RCC 7860 (cell line): ENCODE data around the gene ADNP.
A peak's percentile ranks its signal among the peaks of the same experiment; 100 is the strongest.

Experiments
- DNase-seq: peaks from one replicate; pipeline ENCODE4 v3.0.0-alpha.2; 2015; ENCODE audit warnings: low spot score
- FAIRE-seq: peaks from 2 replicates; lab custom pipeline; 2012; peaks lifted over from hg19 to GRCh38; lab: Jason Lieb, UNC

Gene ADNP

DNA sequence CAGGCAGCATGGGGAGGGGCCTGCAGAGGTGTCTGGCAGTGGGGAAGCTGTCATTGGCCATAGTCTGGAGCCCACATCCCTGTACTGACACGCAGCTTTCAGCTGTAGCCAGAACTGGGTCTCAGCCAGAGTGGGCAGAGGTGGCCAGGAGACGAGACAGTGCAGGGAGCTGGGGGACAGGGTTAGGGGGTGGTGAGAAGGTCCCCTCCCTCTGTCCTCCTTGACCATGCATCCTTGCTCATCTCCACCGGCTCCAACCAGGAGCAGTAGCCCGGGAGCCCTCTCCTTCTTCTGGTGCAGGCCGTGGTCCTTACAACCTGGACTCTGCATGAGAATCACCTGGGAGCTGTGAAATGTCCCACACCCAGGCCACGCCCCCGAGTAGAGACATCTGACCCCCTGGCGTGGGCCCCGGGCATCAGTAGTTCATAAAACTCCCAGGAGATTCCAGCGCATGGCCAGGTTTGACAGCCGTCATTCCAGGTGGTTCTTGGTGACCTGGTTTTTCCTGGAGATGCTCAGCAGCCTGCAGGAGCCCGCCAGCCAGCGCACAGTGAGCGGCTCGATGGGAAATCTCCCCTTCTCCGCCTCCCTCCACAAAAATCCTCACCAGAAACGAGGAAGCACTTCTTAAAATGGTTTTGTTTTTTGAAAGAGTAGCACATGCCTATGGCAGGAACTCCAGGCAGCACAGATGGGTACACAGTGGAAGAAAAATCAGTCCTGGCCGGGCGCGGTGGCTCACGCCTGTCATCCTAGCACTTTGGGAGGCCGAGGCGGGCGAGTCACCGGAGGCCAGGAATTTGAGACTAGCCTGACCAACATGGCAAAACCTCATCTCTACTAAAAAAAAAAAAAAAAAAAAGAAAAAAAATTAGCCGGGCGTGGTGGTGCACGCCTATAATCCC lies 56.2 kb downstream of the ADNP start:
- FAIRE-seq (no peak), DNase-seq (no peak)

DNA sequence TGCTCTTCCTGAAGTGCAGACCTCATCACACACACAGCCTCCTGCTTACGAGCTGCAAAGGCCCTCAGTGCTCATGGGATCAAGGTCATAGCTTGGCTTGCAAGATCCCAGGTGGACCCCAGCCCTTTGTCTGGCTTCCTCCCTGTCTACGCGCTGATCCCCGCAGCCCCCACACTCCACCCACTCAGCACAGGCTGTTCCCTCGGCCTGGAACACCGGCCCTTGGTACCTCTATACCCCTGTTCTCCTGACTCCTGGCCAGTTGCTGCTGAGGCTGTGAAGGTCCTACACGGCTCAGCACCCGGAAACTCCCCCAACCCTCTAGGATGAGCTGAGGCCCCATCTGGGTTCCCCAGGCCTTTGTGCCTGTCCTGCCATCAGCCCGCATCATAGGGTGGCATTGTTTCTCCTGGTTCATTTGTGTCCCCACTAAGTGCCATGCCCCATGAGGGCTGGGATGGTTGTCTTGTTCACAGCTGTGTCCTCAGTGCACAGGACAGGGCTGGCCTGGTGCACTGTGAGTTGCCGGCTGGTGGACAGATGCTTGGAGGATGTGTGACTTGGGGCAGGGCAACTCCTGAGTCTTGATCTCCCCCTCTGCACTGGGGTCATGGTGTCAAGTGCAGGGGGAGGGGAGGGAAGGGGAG lies 57.0 kb downstream of the ADNP start:
- FAIRE-seq (no peak), DNase-seq (no peak)

DNA sequence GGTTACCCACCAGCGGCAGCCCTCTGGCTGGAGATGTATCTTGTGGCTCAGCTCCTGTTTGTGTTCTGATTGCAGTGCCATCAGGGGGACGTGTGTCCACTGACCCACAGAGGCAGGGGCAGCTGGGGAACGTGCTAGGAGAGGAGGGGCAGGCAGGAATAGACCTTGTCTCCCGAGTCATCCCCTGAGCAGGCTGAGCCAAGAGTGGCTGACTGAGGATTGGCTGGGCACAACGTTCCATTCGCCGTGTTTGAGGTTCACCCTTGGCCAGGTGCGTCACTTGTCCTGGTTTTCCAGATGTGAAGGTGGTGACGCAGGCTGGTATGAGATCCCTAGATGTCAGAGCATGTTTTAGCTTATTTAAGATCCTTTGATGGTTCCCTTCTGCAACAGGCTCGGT lies 57.7 kb downstream of the ADNP start:
- FAIRE-seq: no peak

DNA sequence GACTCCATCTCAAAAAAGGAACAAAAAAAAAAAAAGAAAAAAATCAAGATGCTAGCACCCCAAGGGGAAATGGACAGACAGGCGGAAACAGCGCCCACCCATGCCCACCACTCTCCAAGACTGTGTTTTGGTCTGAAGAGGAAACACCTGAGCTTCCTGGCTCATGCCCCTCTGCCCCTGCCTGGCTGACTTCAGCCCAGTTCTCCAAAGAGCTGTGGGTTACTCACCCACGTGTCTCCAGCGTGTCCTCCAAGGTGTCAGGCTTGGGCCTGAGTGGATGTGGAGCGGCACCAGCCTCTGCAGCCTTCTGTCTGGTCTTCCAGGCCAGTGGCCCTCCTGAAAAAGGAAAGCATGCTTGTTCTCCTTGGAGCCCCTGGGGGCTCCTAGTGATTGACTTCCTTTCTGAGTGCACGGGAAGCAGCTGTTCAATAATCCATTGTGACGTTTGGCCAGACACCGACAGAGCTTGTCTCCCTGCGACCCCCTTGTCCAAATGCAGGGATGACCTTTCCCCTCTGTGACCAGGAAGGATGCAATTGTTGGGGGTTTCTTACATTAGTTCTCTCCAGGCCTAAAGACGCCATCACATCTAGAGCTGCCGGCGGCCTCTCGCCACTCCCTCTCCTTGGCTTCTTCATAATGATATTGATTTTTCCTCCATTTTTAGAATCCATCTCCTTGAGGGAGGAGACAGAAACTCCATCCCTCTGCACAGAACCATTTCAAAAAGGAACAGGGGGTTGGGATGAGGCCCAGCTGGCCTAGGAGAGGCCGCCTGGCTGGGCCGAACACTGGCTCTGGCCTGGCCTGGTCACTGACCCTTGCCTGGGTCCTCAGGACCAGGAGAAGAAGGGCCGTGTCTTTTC lies 58.4 kb downstream of the ADNP start:
- FAIRE-seq: no peak
- DNase-seq: no peak

More for the DNA sequence above, 57.7 kb downstream of the ADNP start:
- DNase-seq: no peak

DNA sequence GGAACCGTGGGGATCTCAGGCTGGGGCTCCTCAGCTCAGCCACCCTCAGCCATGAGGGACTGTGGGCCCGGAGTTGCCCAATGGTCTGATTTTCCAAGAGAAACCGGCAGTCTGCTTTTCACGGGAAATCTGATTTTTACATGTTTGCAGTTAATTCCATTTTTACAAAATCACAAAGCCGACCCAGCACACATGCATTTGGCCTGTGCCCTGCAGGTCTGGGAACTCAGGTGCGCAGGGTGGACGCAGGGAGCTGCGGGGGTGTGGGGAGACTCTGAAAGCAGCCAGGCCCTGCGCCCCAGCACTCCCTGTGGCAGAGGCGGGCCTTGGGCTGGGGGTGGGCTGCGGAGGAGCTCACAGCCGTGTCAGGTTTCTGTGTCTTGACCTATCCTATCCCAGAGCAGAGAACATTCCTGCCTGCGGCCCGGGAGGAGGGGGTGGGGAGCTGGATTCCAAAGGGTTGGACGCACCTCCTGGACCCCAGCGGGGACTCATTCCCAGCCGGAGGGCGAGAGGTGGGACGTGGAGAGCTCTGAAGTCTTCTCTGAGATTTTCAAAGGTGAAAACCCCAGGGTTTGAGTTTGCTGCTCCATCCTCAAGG lies 60.6 kb downstream of the ADNP start:
- no peak for DNase-seq

DNA sequence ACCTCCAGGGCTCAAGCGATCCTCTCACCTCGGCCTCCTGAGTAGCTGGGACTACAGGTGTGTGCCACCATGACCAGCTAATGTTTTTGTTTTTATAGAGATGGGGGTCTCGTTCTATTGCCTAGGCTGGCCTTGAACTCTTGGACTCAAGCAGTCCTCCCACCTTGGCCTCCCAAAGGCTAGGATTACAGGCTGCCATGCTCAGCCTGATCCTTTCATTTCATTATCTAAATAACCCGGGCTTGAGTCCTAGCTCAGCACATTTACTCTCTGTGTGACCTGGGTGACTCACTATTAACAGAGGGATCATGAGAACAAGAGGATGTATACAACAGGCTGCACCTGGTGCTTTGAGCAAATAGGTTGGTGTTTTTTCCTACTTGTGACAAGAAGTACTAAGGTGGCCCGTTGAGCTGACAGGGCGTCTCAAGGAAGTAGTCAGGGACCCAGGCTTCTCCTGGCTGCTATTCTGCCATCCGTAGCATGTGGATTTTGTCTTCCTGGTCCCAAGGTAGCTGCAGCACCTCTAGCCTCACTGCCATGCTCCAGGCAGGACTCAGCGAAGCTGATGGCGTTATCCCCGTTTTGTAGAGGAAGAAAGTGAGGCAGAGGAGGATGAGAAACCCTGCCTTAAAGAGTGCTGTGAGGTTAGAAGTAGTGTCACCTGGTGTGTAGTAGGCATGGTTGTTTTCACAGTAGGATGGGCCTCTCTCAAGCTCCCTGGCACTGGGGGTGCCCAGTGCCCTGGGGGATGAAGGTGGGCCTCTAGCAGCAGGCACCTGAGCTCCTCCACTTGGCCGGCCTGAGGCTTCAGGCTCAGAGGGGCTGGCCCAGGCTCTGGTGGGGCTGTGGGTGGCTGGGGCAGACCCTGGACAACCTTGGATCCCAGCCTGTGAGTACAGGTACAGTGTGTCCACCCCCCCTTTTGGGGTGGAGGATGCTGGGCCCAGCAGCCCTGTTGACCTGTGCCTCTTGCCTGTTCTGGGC lies 62.4 kb downstream of the ADNP start:
- DNase-seq: no peak
- FAIRE-seq: no peak

More for the DNA sequence above, 60.6 kb downstream of the ADNP start:
- FAIRE-seq: no peak

DNA sequence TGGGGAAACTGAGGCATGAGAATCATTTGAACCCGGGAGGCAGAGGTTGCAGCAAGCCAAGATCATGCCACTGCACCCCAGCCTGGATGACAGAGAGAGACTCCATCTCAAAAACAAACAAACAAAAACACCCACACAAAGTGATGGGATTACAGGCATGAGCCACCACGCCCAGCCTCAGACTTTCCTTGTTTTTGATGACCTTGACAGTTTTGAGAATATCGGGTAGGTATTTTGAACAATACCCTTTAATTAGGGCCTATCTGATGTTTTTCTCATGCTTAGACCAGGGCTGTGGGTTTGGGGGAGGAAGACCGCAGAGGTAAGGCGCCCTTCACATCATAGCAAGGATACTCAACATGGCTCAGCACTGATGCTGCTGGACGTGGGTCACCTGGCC lies 63.4 kb downstream of the ADNP start:
- FAIRE-seq (no peak), DNase-seq (no peak)

DNA sequence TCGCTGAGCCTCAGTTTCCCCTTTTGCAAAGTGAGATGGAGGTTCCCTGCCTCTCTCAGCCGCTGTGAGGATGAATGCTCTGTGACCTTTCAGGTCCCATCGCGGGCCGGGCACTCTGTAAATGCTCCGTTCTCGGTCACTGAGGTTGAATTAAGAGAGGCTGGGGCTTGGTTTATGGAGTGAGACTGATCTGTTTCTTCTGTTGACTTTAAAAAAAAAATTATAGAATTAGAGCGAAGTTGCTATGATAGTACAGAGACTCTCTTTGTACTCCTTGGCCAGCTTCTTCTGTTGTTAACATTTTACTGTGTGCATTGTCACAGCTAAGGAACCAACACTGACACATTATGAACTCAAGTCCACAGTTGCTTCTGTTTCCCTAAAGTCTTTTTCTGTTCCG lies 64.4 kb downstream of the ADNP start:
- FAIRE-seq: no peak

DNA sequence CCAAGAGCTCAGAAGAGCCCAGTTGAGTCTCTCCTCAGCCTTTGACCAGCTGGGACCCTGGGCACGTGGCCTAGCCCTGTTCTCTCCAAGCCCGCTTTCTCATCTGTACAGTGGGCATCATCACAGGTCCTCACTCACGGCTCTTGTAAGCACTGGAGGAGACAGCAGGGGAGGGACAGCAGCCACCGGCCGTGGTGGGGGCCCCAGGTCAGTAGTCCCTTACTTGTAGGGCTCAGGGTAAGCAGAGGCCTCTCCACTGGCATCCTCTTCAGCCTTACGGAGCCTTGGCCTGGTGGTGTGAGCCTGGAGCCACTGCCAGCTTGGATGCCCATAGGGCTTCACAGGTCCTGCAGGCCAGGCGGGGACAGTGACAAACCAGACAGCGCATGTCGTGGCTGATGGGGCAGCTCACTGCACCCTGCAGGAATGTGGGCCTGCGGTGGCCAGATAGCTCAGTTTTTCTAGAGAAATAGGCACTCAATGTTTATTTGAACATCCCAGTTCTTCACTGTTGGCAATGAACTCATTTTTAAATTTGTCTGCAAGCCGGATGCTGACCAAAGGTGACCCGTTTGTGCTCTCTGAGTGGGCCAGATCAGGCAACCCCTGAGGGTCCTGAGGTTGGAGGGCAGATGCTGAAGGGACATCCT lies 65.1 kb downstream of the ADNP start:
- FAIRE-seq (no peak), DNase-seq (no peak)

More for the DNA sequence above, 64.4 kb downstream of the ADNP start:
- DNase-seq: no peak

DNA sequence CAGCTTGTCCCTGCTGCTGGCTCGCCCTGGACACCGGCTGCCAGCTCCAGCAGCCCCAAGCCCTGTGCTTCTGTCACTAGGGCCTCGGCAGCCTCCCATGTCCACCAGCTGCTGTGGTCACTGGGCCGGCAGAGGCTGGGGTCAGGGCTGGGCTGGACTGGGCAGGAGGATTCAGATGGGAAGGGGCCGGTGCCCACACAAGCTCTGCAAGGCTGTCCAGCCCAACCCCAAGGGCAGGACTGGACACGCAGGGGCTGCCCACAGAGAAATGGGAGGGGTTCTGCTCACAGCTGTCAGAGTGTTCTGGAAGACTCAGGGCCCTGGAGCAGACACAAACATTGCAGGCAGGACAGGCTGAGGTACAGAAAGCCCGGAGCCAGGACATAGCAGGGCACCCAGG lies 65.6 kb downstream of the ADNP start:
- no peak for FAIRE-seq
- DNase-seq: no peak

DNA sequence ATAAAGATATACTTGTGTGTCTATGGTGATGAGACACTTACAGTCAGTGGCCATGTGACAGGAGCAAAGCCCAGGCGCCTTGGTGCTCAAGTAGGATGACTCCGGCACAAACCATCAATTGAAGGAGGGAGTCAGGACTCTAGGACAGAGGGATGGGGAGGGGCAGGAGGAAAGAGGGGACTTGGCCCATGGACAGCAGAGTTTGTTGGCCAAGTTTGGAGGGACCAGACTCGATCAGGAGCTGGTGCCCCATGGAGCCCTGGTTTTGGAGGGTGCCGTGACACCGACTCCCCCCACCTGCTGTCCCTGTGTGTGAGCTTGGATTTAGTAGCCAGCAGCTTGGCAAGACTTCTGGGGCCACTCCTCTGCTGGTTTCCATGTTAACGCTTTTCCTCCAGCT lies 66.1 kb downstream of the ADNP start:
- no peak for FAIRE-seq
- no peak for DNase-seq

DNA sequence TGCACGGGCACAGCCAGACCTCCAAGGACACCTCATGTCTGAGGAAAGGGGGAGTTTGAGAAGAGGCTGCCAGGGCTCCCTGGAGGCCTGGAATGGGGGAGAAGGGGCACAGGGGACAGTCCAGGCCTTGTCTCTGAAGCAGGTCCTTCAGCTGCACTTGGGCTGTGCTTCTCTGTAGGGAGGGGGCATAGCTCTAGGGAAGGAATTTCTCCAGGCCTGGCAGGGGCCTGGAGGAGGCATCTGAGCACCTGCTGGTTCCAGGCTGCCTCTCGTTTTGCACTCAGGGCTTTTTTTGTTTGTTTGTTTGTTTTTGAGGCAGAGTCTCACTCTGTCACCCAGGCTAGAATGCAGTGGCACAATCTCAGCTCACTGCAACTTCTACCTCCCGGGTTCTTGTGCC lies 68.7 kb downstream of the ADNP start:
- DNase-seq (no peak), FAIRE-seq (no peak)

DNA sequence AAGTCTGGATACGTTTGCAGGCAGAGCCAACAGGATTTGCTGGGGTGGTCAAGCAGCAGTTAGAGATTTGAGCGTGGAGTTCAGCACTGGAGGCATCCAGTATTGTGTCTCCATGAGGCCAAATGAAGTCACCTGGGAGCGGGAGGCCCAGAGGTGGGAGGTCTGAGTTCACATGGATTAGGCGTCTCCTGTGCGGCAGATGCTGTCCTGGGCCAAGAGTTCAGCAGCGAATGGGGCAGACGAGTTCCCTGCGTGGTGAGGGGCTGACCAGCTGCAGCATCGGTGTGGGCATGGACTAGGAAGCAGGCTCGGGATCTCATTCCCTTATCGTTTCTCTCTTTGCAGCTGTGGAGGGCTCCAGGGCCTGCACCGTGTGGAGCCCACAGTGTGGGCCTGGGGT lies 70.2 kb downstream of the ADNP start:
- FAIRE-seq: no peak
- DNase-seq: no peak

DNA sequence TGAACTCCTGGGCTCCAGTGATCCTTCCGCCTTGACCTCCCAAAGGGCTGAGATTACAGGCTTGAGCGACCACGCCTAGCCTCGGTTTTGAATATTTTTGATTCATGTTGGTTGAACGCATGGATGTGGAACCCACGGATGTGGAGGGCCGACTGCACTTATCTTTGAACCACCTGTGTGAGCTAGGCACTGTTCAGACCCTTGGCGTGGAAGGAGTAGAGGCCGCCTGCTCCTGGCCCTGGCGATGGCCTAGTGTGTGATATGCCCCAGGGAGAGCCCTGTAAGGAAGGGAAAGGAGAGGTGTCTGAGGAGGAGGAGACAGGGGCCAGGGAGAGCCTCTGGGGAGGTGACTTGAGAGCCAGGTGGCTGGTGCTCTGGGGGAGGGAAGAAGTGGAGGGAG lies 72.1 kb downstream of the ADNP start:
- no peak for FAIRE-seq
- DNase-seq: no peak

DNA sequence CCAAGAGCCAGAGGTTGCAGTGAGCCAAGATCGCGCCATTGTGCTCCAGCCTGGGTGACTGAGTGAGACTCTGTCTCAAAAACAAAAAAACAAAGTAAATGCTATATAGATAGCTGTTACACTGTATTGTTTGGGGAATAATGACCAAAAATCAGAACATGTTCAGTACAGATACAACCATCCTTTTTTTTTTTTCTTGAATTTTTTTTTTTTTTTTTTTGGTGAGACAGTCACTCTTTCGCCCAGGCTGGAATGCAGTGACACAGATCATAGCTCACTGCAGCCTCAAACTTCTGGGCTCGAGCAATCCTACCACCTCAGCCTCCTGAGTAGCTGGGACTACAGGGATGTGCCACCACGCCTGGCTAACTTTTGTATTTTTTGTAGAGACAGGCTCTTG lies 72.7 kb downstream of the ADNP start:
- DNase-seq (no peak), FAIRE-seq (no peak)

DNA sequence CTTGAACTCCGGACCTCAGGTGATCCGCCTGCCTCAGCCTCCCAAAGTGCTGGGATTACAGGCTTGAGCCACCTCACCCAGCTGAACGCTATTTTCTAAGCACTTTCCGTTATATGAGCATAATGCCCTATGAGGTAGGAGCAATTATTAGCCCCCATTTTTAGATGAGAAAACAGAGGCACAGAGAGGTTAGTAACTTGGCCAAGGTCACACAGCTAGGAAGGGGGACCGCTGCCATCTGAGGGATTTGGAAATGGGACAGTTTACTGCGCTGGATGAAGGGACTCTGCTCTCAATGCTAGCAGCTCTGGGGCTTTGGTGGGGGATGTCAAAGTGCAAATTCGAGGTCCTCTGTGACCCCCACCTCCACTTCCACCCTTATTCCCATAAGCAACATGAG lies 73.9 kb downstream of the ADNP start:
- FAIRE-seq: no peak
- no peak for DNase-seq

DNA sequence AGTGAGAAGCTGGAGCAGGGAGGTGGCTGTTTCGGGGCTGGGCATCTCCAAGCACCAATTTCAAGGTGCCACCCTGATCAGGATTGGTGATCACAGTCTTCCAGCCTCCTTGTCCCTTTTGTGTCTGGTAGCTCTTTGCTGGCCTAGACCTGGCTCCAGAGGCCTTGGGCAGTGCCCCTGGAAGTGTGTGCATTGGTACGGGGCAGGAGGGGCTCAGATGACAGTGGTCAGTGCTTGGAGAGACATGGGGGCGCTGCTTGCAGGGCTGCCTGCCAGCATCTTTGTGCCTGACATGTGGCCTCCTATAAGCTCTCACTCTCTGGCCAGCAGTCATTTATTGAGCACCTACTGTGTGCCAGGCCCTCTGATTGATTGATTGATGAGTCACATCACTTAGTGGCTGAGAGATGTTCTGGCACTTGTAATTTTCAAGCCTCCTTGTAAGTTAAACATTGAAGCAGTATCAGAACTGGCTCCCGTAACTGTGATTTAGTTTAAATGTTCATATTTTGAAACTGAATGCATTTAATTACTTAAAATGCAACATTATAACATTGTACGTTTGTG lies 74.7 kb downstream of the ADNP start:
- DNase-seq (no peak), FAIRE-seq (no peak)

DNA sequence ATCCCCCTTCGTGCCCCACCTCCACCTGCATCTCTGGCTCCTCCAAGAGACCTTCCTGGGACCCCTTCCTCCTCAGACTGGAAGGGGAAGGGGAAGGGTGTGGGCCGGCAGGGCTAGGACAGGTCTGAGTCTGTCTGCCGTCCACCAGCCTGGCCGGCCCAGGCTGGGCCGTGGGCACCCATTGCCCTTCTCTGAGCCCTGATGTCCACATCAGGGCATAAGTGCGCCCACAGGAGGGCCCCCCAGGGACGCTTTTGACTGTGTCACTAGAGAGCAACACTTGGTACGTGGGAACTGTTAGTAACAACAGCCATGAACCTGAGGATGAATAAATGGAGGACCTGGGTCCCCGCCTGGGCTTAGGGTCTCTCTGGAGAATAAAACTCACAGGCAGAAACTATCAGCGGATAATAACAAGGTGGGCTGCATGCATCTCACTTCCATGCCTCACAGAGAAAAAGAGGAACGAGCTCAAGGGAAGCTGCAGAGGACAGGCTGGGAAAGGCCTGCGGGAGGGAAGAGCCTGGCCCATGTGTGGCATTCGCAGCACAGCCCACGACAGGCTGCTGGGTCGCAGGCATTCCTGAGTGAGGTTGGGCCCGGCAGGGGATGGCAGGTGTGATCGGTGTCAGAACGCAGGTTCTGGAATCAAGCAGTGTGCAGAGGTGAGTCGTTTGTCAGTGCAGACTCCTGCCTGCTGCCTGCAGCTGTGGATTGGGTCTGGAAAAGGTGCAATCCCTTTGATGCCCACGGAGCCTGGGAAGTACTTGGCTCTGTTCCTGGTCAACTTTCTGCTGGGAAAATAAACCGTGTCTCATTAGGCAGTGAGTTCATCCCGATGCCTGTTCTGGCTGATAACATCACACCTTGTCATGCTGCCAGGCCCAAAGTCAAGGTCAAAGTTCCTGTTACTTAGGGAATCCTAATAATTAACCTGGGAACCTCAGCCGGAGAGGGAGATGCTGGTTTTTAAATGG lies 75.5 kb downstream of the ADNP start:
- DNase-seq: peak; percentile 61

More for the DNA sequence above, 75.5 kb downstream of the ADNP start:
- peak; percentile 58 for FAIRE-seq
